ENCODE measurements around the gene ZNF749.
"Not testable (repeated sequence)": the region's sequence is repeated elsewhere in the genome, so short reads cannot be mapped to it uniquely, and the experiment has no call there.

ZNF749 gene

GRCh38 chr19:57466489-57466888 is 31.4 kb downstream of the ZNF749 start:
- H3K27me3 ChIP-seq (ENCODE audit: control insufficient read depth, insufficient read depth, low read length) = no peaks in the 10 kb centered on the region
- H3K27ac ChIP-seq (ENCODE audit: low read length) = no peak overlapping the region
- no peaks in the 10 kb centered on the region for H3K36me3 ChIP-seq (ENCODE audit: control insufficient read depth, insufficient read depth, low read length)
- no peaks in the 10 kb centered on the region for H3K4me1 ChIP-seq (ENCODE audit: control insufficient read depth, insufficient read depth, low read length)
- WGBS (ENCODE audit: insufficient coverage, insufficient read length) = no CpG with 5 or more reads among the region's 5 CpGs
- DNase-seq (ENCODE audit: low read depth, low spot score) = no peak
- no peaks in the 10 kb centered on the region; the same call in none of the 2 replicates for H3K9me3 ChIP-seq (ENCODE audit: control insufficient read depth, insufficient read depth, low read length)
- no peak overlapping the region for H3K4me3 ChIP-seq (ENCODE audit: low read length)

- Histone ChIP-seq H3K4me3 (ENCODE audit: low read length) (no peak overlapping the region), H3K36me3 (ENCODE audit: control insufficient read depth, insufficient read depth, low read length) (peaks cover 27% of the 10 kb centered on the region), H3K9me3 (ENCODE audit: control insufficient read depth, insufficient read depth, low read length) (peaks cover 20% of the 10 kb centered on the region), H3K4me1 (ENCODE audit: control insufficient read depth, insufficient read depth, low read length) (no peaks in the 10 kb centered on the region), H3K27ac (ENCODE audit: low read length) (no peak overlapping the region), H3K27me3 (ENCODE audit: control insufficient read depth, insufficient read depth, low read length) (no peaks in the 10 kb centered on the region)
- WGBS (ENCODE audit: insufficient coverage, insufficient read length) = no CpG with 5 or more reads among the region's 4 CpGs
- DNase-seq (ENCODE audit: low read depth, low spot score) = no peak
Measured at GRCh38 chr19:57473646-57474045, 38.5 kb downstream of the ZNF749 start.

- DNase-seq (ENCODE audit: low read depth, low spot score) = peak; percentile 91
- Histone ChIP-seq H3K9me3 (ENCODE audit: control insufficient read depth, insufficient read depth, low read length) (peaks cover 20% of the 10 kb centered on the region), H3K27me3 (ENCODE audit: control insufficient read depth, insufficient read depth, low read length) (no peaks in the 10 kb centered on the region), H3K4me3 (ENCODE audit: low read length) (peak within 1 kb of the TSS; percentile 80), H3K4me1 (ENCODE audit: control insufficient read depth, insufficient read depth, low read length) (no peaks in the 10 kb centered on the region), H3K27ac (ENCODE audit: low read length) (no peak within 1 kb of the TSS), H3K36me3 (ENCODE audit: control insufficient read depth, insufficient read depth, low read length) (peaks cover 27% of the 10 kb centered on the region)
- no CpG with 5 or more reads among the region's 38 CpGs for WGBS (ENCODE audit: insufficient coverage, insufficient read length)
Measured at GRCh38 chr19:57477191-57478008, 42.3 kb downstream of the ZNF749 start, which contains the start of gene ZNF772. ZNF772 (minus strand) TSS chr19:57477566; CDS start chr19:57477309, 257 bp downstream.

- Histone ChIP-seq H3K36me3 (ENCODE audit: control insufficient read depth, insufficient read depth, low read length) (peaks cover 11% of the 10 kb centered on the region), H3K4me3 (ENCODE audit: low read length) (peak within 1 kb of the TSS; percentile 78)
- not testable (repeated sequence) for H3K27me3 ChIP-seq (ENCODE audit: control insufficient read depth, insufficient read depth, low read length); H3K9me3 ChIP-seq (ENCODE audit: control insufficient read depth, insufficient read depth, low read length); H3K4me1 ChIP-seq (ENCODE audit: control insufficient read depth, insufficient read depth, low read length); H3K27ac ChIP-seq (ENCODE audit: low read length)
- peak; percentile 88 for DNase-seq (ENCODE audit: low read depth, low spot score)
- 100% methylated on average over 2 of the region's 69 CpGs for WGBS (ENCODE audit: insufficient coverage, insufficient read length)
Measured at GRCh38 chr19:57487477-57488298, 52.6 kb downstream of the ZNF749 start, which contains the start of gene ZNF419. ZNF419 (plus strand) TSS chr19:57487750; CDS start chr19:57487951, 201 bp downstream.

GRCh38 chr19:57488299-57488644 is 53.1 kb downstream of the ZNF749 start:
- not testable (repeated sequence) for H3K4me3 ChIP-seq (ENCODE audit: low read length); H3K4me1 ChIP-seq (ENCODE audit: control insufficient read depth, insufficient read depth, low read length); DNase-seq (ENCODE audit: low read depth, low spot score); H3K27ac ChIP-seq (ENCODE audit: low read length); H3K27me3 ChIP-seq (ENCODE audit: control insufficient read depth, insufficient read depth, low read length); H3K9me3 ChIP-seq (ENCODE audit: control insufficient read depth, insufficient read depth, low read length)
- peaks cover 14% of the 10 kb centered on the region for H3K36me3 ChIP-seq (ENCODE audit: control insufficient read depth, insufficient read depth, low read length)
- no CpG with 5 or more reads among the region's 1 CpG for WGBS (ENCODE audit: insufficient coverage, insufficient read length)
